Thymus (tissue), 11 donors: ENCODE measurements around the gene SOS1. TPM values are rescaled to one million over a fixed set of nuclear protein-coding genes. Genes with fewer than 3 reads are reported as not detected.

Experiments
- DNase-seq, 9 donors: peaks; one replicate each; pipeline ENCODE4 v3.0.0-alpha.2; 2013; ENCODE audit warnings: low spot score in 9 of 9, low read depth in 6 of 9, missing footprints in 1 of 9
- H3K27ac ChIP-seq, 2 donors: one replicate each; pipeline ENCODE4 v1.5.1; 2013; ENCODE audit warnings: control low read depth in 1 of 2, low read depth in 1 of 2, low read length in 1 of 2, mild to moderate bottlenecking in 1 of 2, moderate library complexity in 1 of 2
- H3K27me3 ChIP-seq, 2 donors: one replicate each; pipeline ENCODE4 v1.5.1; 2013; ENCODE audit warnings: low read length in 1 of 2; ENCODE audit not compliant: control insufficient read depth in 2 of 2, insufficient read depth in 1 of 2
- H3K36me3 ChIP-seq, 2 donors: one replicate each; pipeline ENCODE4 v1.5.1; 2013; ENCODE audit warnings: low read length in 1 of 2, mild to moderate bottlenecking in 1 of 2, moderate library complexity in 1 of 2; ENCODE audit not compliant: control insufficient read depth in 2 of 2, insufficient read depth in 2 of 2
- H3K4me1 ChIP-seq, 2 donors: one replicate each; pipeline ENCODE4 v1.5.1; 2013; ENCODE audit warnings: low read length in 2 of 2; ENCODE audit not compliant: control insufficient read depth in 2 of 2, insufficient read depth in 2 of 2
- H3K4me3 ChIP-seq, 2 donors: one replicate each; pipeline ENCODE4 v1.5.1; 2013; ENCODE audit warnings: low read length in 2 of 2, control low read depth in 1 of 2, mild to moderate bottlenecking in 1 of 2
- H3K9me3 ChIP-seq, 2 donors: one replicate each; pipeline ENCODE4 v1.5.1; 2013; ENCODE audit warnings: low read length in 1 of 2, mild to moderate bottlenecking in 1 of 2; ENCODE audit not compliant: control insufficient read depth in 2 of 2, insufficient read depth in 1 of 2
- WGBS: extraction: QIAGEN DNeasy Blood & Tissue Kit; methylation state at CpG from one replicate; pipeline ENCODE4 v1.1.7; 2013; 5-methylcytosine and 5-hydroxymethylcytosine counted together
- polyA plus RNA-seq: library from polyadenylated mRNA; stranded (reverse); fragments of 200-250 nt; gene quantifications from one replicate; pipeline ENCODE4 v1.2.3, GENCODE V29; 2013
- total RNA-seq: library from RNA; stranded (reverse); fragments of 120-200 nt; gene quantifications from one replicate; pipeline ENCODE4 v1.2.4, GENCODE V29; 2013
- donor health status: healthy.

Gene SOS1
- total and polyA plus RNA-seq, 2 donors, result 10.4 to 12.5 TPM

- H3K36me3 ChIP-seq, result no peaks in the 10 kb centered on the region
- H3K9me3 ChIP-seq, result peaks cover 0 to 3% of the 10 kb centered on the region in 2 donors
- no peaks in the 10 kb centered on the region for H3K4me1 ChIP-seq
- DNase-seq, result no peak
- no peaks in the 10 kb centered on the region for H3K27me3 ChIP-seq
- 100% methylated on average over 1 of the region's 1 CpG for WGBS
- no peak overlapping the region for H3K27ac ChIP-seq
- no peak overlapping the region for H3K4me3 ChIP-seq
Measured at GRCh38 chr2:39153312-39153711, 32.5 kb upstream of the SOS1 start.

GRCh38 chr2:39152504-39152903 is 31.7 kb upstream of the SOS1 start:
- WGBS, result 97% methylated on average over 2 of the region's 2 CpGs
- no peak overlapping the region for H3K4me3 ChIP-seq
- no peaks in the 10 kb centered on the region for H3K36me3 ChIP-seq
- peaks cover 0 to 3% of the 10 kb centered on the region in 2 donors for H3K9me3 ChIP-seq
- no peaks in the 10 kb centered on the region for H3K27me3 ChIP-seq
- no peak overlapping the region for H3K27ac ChIP-seq
- DNase-seq, result no peak
- no peaks in the 10 kb centered on the region for H3K4me1 ChIP-seq

GRCh38 chr2:39150890-39151497 is 30.1 kb upstream of the SOS1 start:
- Histone ChIP-seq H3K27me3 (no peaks in the 10 kb centered on the region), H3K4me3 (no peak overlapping the region), H3K27ac (no peak overlapping the region), H3K4me1 (no peaks in the 10 kb centered on the region), H3K9me3 (peaks cover 0 to 3% of the 10 kb centered on the region in 2 donors), H3K36me3 (no peaks in the 10 kb centered on the region)
- 92% methylated on average over 9 of the region's 9 CpGs for WGBS
- no peak for DNase-seq

- H3K4me3 ChIP-seq, result no peak overlapping the region
- peaks cover 0 to 3% of the 10 kb centered on the region in 2 donors for H3K9me3 ChIP-seq
- no peaks in the 10 kb centered on the region for H3K27me3 ChIP-seq
- no peaks in the 10 kb centered on the region for H3K36me3 ChIP-seq
- 97% methylated on average over 6 of the region's 6 CpGs for WGBS
- H3K27ac ChIP-seq, result no peak overlapping the region
- no peaks in the 10 kb centered on the region for H3K4me1 ChIP-seq
- no peak for DNase-seq
Measured at GRCh38 chr2:39150102-39150562, 29.3 kb upstream of the SOS1 start.

- Histone ChIP-seq H3K4me3 (no peak overlapping the region), H3K27ac (no peak overlapping the region), H3K9me3 (peaks cover 0 to 3% of the 10 kb centered on the region in 2 donors), H3K4me1 (no peaks in the 10 kb centered on the region), H3K36me3 (no peaks in the 10 kb centered on the region), H3K27me3 (no peaks in the 10 kb centered on the region)
- no peak for DNase-seq
Measured at GRCh38 chr2:39146630-39147029, 25.8 kb upstream of the SOS1 start.

GRCh38 chr2:39145906-39146421 is 25.1 kb upstream of the SOS1 start:
- H3K36me3 ChIP-seq, result no peaks in the 10 kb centered on the region
- DNase-seq, result no peak
- H3K4me3 ChIP-seq, result no peak overlapping the region
- no peaks in the 10 kb centered on the region for H3K27me3 ChIP-seq
- H3K27ac ChIP-seq, result no peak overlapping the region
- H3K9me3 ChIP-seq, result peaks cover 0 to 3% of the 10 kb centered on the region in 2 donors
- H3K4me1 ChIP-seq, result no peaks in the 10 kb centered on the region
- WGBS, result 95% methylated on average over 3 of the region's 3 CpGs

- H3K4me1 ChIP-seq, result no peaks in the 10 kb centered on the region
- no peak overlapping the region for H3K4me3 ChIP-seq
- WGBS, result 98% methylated on average over 5 of the region's 5 CpGs
- no peak overlapping the region for H3K27ac ChIP-seq
- H3K9me3 ChIP-seq, result no peaks in the 10 kb centered on the region
- no peaks in the 10 kb centered on the region for H3K27me3 ChIP-seq
- no peaks in the 10 kb centered on the region for H3K36me3 ChIP-seq
- DNase-seq, result no peak
Measured at GRCh38 chr2:39144416-39144815, 23.6 kb upstream of the SOS1 start.

- WGBS, result 74% methylated on average over 3 of the region's 3 CpGs
- H3K4me1 ChIP-seq, result no peaks in the 10 kb centered on the region
Measured at GRCh38 chr2:39142904-39143605, 22.2 kb upstream of the SOS1 start.

More at GRCh38 chr2:39142904-39143605, 22.2 kb upstream of the SOS1 start:
- Histone ChIP-seq H3K27ac (no peak overlapping the region), H3K9me3 (no peaks in the 10 kb centered on the region), H3K36me3 (no peaks in the 10 kb centered on the region), H3K27me3 (no peaks in the 10 kb centered on the region), H3K4me3 (no peak overlapping the region)
- DNase-seq, result no peak
